Measurements from ENCODE around the gene SFTPA1.

- TF ChIP-seq CTCF (conservative IDR thresholded peaks at IDR 0.05; ENCODE audit: low read length), result no peak
- no peak for TF ChIP-seq EZH2phosphoT487 (IDR thresholded peaks at IDR 0.05; ENCODE audit: borderline replicate concordance)
Observed at GRCh38 chr10:79583488-79584024, 27.2 kb upstream of the SFTPA1 start.
